ENCODE measurements around the gene NOL12.

Gene NOL12

GRCh38 chr22:37654563-37655251, 31.4 kb upstream of the NOL12 start:
- TF ChIP-seq GATA2 (IDR thresholded peaks at IDR 0.05; ENCODE audit: low read depth, low read length), result no peak
- no peak for TF ChIP-seq GATA3 (IDR thresholded peaks at IDR 0.05; ENCODE audit: low read depth, low read length)

GRCh38 chr22:37655252-37655563, 30.9 kb upstream of the NOL12 start:
- TF ChIP-seq GATA2 (IDR thresholded peaks at IDR 0.05; ENCODE audit: low read depth, low read length) (no peak), GATA3 (IDR thresholded peaks at IDR 0.05; ENCODE audit: low read depth, low read length) (no peak)

GRCh38 chr22:37657590-37658132, 28.5 kb upstream of the NOL12 start:
- TF ChIP-seq GATA3 (IDR thresholded peaks at IDR 0.05; ENCODE audit: low read depth, low read length), result no peak

GRCh38 chr22:37658133-37659065, 27.7 kb upstream of the NOL12 start, which contains the start of gene PDXP:
TSS of gene PDXP (plus strand) at chr22:37658723. CDS start at chr22:37658783, 60 bp downstream.
- no peak for TF ChIP-seq GATA3 (IDR thresholded peaks at IDR 0.05; ENCODE audit: low read depth, low read length)
- no peak for TF ChIP-seq GATA2 (IDR thresholded peaks at IDR 0.05; ENCODE audit: low read depth, low read length)

- TF ChIP-seq GATA3 (IDR thresholded peaks at IDR 0.05; ENCODE audit: low read depth, low read length) (no peak), GATA2 (IDR thresholded peaks at IDR 0.05; ENCODE audit: low read depth, low read length) (no peak)
Measured at GRCh38 chr22:37659066-37659896, 26.9 kb upstream of the NOL12 start.

- no peak for TF ChIP-seq GATA3 (IDR thresholded peaks at IDR 0.05; ENCODE audit: low read depth, low read length)
- no peak for TF ChIP-seq GATA2 (IDR thresholded peaks at IDR 0.05; ENCODE audit: low read depth, low read length)
Measured at GRCh38 chr22:37659897-37660708, 26.0 kb upstream of the NOL12 start.

- TF ChIP-seq GATA3 (IDR thresholded peaks at IDR 0.05; ENCODE audit: low read depth, low read length) (no peak), GATA2 (IDR thresholded peaks at IDR 0.05; ENCODE audit: low read depth, low read length) (no peak)
Measured at GRCh38 chr22:37660709-37661045, 25.5 kb upstream of the NOL12 start.

- TF ChIP-seq GATA2 (IDR thresholded peaks at IDR 0.05; ENCODE audit: low read depth, low read length) (no peak), GATA3 (IDR thresholded peaks at IDR 0.05; ENCODE audit: low read depth, low read length) (no peak)
Measured at GRCh38 chr22:37661160-37661924, 24.8 kb upstream of the NOL12 start.

GRCh38 chr22:37662039-37662438, 24.1 kb upstream of the NOL12 start:
- TF ChIP-seq GATA2 (IDR thresholded peaks at IDR 0.05; ENCODE audit: low read depth, low read length) (no peak), GATA3 (IDR thresholded peaks at IDR 0.05; ENCODE audit: low read depth, low read length) (no peak)

GRCh38 chr22:37663521-37664140, 22.5 kb upstream of the NOL12 start:
- TF ChIP-seq GATA2 (IDR thresholded peaks at IDR 0.05; ENCODE audit: low read depth, low read length) (no peak), GATA3 (IDR thresholded peaks at IDR 0.05; ENCODE audit: low read depth, low read length) (no peak)

- TF ChIP-seq GATA3 (IDR thresholded peaks at IDR 0.05; ENCODE audit: low read depth, low read length) (no peak), GATA2 (IDR thresholded peaks at IDR 0.05; ENCODE audit: low read depth, low read length) (no peak)
Measured at GRCh38 chr22:37664249-37665101, 21.7 kb upstream of the NOL12 start.

All from SH-SY5Y (cell line).